NCI-H1436 treated with DMSO at 0.1 percent for 48 hours (cell line): ENCODE data around the gene WNT7B.

Experiments
- DNase-seq: peaks from one replicate; lab custom pipeline; 2025; lab: John Stamatoyannopoulos, UW

Gene WNT7B

DNA sequence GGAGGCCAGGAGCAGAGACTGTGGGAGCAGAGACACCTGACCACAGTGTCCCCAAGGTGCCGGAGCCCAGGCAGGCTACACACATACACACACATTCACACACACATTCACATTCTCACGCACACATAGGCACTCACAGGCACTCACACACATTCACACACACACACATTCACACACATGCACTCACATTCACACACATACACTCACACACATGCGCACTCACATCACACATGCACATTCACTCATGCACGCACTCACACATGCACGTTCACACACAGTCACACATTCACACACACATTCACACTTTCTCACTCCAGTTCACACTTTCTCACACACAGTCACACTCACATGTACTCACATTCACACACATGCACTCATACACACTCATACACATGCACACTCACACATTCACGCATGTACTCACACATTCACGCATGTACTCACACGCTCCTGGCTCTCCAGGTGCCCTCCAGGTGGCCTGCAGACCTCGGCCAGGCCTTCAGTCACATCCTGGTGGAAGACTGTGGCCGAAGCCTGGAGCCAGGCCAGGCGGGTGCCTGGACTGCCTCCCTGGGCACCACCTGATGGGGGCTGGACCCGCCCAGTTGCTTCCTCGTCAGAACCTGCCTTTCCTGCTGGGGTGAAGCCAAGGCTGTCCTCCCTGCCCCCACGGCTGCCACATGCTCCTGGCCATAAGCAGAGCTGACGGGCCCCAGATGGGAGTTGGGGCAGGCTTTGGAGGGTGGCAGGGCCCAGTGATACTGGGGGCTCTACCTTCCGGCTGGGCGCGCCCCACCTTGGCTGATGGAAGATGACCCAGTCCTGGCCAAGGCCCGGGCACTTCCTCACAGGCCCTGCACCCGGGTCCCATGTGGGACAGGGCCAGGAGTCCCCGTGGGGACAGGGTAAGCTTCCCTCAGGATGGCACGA, 89.5 kb downstream of the WNT7B start:
- DNase-seq: no peak

- DNase-seq: no peak
Observed at GRCh38 chr22:45886540-45886939, 90.4 kb downstream of the WNT7B start.

DNA sequence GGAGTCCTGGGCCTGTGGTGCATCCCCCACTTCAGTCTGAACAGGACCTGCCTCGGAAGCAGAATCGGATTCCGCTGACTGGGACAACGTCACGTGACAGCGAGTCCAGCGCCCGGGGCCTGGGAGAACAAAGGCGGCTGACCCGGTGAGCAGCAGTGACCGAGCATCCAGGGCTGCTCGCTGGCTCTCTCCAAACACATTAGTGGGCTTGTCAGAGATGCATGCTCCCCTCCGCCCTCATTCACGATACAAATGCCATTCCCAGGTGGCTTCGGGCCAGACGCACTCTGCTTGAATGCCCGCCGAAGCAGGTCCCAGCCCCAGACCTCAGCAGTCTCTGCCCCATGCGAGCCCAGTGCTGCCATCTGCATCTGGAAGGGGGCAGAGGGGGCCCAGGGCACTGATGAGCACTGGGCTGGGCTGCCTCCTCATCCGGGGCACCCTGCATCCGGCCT, 91.0 kb downstream of the WNT7B start:
- DNase-seq: no peak

DNA sequence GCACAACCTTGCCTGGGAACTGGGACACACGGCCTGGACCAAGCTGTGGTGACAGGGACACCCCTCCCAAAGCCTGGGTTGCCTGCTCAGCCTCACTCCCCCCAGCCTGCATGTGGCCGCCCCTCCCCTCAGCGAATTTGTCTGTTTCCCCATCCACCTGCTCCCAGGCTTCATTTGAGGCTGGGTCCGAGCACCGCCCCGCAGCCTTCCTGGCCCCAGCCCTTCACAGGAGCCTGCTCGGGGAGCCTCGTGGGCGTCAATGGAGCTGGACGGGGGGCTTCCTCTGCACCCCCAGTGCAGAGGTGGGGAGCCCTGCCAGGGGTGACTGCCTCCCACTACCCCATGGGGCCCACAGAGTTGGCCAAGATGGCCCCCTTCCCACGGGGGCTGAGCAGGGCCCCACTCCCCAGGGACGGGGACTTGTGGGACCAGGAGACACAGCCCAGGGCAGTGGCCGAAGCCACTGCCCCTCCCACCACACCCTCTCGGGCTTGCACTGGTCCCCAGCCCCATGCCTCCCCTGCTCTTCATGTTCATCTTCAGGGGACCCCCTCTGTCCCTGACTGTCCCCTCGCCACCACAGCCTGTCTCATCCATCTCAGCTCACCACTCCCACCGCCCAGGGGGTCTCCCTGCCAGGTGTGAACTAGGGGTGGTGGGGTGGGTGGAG, 91.7 kb downstream of the WNT7B start:
- DNase-seq: no peak

- no peak for DNase-seq
Observed at GRCh38 chr22:45884201-45885062, 92.5 kb downstream of the WNT7B start.

- no peak for DNase-seq
Observed at GRCh38 chr22:45883811-45884170, 93.2 kb downstream of the WNT7B start.

GRCh38 chr22:45882881-45883810, 93.8 kb downstream of the WNT7B start:
- DNase-seq: no peak

- no peak for DNase-seq
Observed at GRCh38 chr22:45881524-45881875, 95.5 kb downstream of the WNT7B start.

DNA sequence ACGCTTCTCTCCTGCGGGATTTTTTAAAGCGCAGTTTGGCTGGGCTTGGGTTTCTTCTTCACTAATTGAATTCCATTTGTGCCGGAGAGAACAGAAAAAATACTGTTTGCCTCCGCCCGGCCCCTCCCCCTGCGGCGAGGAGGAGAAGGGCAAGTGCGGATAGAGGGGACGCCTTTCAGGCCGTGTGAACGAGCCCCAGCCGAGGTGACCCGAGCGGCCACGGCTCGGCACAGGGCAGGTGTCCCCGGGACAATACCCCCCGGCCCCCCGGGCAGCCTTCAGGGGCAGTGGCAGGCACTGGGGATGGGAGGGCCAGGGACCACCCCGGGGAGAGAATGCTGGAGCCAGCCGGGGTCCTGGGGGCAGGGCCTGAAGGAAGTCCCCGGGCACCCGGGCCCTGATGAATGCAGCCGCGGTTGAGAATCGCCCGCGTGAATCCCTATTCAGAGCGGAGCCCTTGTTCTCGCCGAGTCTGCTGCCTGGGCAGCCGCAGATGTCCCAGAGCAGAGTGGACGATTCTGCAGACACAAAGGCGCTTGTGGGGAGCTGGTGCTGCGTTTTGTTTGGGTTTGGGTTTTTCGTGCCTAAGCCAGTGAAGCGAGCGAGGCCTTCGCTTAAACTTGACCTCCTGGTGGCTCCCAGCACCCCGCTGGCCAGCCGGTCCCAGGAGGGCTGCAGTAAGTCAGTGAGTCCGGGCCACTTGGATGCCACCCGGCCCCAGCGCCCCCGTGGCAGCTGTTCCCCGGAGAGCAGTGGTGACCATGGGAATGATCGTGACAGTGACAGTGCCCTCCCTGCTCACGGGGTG, 96.0 kb downstream of the WNT7B start:
- no peak for DNase-seq

- no peak for DNase-seq
Observed at GRCh38 chr22:45880091-45880715, 96.8 kb downstream of the WNT7B start.

DNA sequence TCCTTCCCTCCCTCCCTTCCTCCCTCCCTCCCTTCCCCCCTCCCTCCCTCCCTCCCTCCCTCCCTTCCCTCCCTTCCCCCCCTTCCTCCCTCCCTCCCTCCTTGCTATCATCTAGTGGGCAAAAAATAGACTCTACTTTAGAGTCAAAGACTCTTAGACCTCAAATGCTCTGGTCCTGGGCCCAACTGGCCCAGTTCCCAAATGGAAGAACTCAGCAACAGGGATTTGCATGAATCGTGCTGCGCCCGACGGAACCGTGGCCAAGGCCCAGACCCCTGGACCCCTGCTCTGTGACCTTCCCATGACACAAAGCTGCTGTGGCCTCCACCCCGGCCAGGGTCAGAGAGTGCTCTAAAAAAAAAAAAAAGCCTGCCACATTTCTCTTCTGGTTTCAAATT, 97.4 kb downstream of the WNT7B start:
- DNase-seq: no peak

DNA sequence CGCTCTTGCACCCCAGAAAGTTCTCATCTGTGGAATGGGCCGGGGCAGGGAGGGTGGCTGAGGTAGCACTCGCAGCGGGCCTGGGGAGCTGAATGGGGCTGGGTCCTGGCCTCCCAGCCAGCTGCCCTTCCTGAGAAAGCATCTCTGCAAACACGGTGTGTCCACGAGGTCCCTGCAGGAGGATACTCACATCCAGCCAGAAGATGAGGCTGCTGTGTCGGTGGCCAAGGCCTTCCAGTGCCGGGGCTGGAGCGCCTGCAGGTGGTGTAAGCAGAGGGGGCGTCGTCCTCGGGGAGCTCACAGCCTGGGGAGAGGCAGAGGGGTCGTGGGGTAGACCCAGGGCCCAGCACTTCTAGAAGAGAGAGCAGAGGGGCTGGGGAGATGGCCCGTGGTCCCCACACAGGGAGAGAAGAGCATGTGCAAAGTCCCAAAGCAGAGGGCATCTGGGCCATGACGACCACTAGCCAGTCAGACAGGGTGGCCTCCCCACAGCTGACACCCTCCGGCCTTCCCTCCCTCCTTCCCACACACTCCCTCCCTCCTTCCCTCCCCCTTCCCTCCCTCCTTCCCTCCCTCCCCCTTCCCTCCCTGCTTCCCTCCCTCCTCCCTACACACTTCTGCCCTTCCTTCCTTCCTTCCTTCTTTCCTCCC, 97.9 kb downstream of the WNT7B start:
- no peak for DNase-seq

GRCh38 chr22:45878051-45878781, 98.7 kb downstream of the WNT7B start:
- peak; percentile 37 for DNase-seq

DNA sequence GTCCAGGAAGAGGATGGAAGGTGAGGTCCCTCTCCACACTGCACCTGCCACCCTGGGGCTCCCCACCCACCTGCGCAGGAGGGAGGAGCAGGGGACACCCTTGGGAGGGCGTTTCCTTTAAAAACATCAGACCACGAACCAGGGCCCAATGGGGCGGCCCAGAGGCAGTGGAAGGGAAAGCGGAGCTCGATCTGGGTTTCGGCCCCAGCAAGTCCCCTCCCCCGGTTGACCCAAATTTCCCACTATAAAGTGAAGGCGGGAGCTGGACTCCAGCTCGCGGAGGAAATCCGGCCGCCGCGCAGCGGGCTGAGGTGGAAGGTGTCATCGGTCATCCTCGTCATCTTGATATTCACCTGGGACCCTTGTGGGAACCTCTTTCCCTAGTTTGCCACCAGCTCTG, 99.3 kb downstream of the WNT7B start:
- peak; percentile 23 for DNase-seq

DNA sequence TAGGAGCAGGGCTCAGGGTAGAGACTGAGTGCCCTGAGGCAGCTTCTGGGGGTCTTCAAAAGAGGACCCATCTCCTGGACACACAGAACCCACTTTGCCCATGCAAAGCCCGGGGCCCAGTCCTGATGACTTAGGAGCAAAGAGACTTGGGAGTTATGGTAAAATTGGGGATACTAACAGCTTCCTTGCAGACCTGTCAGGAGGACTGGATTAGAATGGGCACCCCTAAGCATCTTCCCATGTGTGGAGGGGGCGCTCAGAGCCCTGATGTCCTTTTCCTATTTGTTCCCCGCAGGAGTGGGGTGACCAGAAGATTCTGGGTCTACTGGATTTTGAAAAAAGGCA, 100.0 kb downstream of the WNT7B start:
- DNase-seq: no peak

DNA sequence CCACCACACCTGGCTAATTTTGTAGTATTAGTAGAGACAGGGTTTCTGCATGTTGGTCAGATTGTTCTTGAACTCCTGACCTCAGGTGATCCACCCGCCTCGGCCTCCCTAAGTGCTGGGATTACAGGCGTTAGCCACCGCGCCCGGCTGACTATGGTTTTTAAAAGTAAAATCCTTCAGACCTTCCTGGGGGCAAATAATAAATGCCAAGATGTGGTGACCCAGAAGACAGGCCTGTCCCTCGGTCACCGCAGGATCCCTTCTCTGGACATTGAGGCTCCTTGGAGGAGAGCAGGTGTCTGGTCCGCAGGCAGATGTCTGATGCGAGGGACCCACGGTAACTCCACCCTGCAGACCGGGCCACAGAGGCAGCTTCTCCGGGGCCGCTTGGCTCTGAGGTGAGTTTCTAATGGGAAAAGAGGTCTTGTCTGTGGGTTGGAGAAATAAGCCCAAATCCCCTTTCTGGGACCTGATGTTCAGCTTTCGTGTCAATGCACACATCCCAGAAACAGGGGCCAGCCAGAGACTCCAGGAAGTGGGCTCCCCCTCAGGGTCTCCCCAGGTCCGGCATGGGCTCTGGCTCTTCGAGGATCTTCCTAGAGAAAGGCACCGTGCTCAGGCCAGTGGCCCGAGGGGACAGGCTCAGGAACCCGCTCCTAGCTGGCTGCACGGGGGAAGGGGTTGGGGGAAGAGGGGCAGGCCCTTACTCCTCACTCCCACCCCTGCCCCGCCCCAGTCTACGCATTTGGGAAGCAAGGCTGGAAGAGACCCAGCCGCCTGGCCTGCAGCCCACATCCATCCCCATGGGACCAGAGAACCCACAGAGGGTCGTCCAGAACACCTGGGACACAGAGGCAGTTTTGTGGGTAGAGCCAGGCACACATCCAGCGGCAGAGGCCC, 100.6 kb downstream of the WNT7B start:
- DNase-seq: no peak

DNA sequence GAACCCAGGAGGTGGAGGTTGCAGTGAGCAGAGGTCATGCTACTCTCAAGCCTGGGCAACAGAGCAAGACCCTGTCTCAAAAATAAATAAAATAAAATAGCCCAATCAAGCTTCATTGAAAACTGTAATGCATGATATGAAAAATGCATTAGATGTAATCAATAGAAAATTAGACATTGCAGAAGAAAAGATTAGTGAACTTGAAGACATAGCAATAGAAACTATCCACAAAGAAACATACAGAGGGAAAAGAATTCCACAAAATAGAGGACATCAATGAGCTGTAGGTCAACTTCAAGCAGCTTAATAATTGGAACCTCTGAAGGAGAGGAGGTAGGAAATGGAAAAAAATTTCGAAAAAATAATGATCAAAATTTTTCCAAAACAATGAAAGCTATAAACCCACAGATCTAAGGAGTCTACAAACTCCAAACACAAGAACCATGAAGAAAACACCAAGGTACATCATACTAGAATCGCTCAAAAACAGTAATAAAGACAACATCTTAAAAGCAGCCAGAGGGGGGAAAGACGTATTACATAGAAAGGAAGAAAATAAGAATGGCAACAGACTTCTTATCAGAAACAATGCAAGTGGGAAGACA, 104.2 kb downstream of the WNT7B start:
- DNase-seq: no peak
